ENCODE measurements around the gene PVALEF.

PVALEF gene

DNA sequence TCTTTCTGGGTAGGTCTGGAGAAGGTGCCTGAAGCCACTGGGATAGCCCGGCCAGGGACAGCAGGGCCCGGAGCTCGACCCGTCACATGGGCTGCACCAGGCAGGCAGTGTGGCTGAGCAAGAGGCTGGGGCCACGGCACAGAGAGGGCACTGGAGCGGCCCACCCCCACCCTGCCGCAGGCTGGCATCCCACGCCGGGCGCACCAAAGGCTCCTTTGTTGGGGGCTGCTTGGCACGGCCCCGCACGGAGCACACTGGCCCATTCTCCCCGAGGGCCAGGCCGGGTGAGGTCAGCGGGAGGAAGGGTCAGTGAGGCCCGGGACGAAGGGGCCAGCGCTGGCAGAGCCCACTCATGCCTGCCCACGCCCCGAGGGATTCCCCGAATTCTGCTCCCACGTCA, 36.5 kb upstream of the PVALEF start:
- DNase-seq: no peak

DNA sequence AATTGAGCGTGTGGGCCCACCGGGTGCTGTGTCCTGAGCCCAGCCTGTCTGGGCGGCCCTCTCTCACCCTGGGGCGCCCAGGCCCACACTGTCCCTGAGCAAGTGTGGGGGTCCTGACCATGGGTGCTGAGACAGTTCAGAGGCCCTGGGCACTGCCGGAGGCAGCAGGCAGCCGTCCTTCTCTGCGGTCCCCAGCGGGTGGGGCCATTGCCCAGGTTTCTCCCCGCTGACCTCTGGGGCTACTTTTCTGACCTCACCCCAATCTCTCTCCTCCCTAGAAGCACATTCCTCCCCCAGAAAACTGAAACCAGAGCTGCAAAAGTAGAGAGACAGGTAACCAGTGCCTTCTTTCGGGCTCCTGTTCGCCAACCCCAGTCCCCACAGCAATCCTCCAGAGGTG, 36.0 kb upstream of the PVALEF start:
- DNase-seq: no peak

DNA sequence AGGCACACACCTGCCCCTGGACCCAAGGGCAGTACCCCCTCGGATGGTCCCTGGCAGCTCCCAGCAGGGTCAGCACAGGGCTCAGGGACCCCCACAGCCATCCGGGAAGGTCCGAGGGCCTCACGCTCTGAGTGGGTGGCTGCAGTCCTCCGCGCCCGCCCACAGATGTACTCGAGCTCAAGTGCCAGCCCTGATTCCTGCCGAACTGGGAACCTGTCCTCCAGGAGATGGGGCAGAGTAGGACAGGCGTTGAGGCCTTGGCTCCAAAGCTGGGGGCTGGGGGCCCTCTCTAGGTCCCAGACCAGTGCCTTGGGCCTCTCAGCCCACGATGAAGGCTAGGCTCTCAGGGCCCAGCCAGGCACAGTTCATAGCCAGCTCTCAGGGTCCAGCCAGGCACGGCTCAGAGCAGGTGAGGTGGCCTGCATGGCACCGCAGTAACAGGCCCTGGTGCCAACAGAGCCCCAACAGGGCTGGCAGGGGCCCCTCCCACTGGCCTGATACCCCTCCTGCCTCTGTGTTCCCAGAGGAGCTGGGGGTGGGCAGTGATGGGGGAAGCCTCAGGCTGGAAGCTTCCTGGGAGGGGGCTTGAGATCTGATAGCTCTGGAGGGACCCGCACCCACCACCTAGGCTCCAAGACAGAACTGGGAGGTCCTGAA, 35.5 kb upstream of the PVALEF start:
- no peak for DNase-seq

DNA sequence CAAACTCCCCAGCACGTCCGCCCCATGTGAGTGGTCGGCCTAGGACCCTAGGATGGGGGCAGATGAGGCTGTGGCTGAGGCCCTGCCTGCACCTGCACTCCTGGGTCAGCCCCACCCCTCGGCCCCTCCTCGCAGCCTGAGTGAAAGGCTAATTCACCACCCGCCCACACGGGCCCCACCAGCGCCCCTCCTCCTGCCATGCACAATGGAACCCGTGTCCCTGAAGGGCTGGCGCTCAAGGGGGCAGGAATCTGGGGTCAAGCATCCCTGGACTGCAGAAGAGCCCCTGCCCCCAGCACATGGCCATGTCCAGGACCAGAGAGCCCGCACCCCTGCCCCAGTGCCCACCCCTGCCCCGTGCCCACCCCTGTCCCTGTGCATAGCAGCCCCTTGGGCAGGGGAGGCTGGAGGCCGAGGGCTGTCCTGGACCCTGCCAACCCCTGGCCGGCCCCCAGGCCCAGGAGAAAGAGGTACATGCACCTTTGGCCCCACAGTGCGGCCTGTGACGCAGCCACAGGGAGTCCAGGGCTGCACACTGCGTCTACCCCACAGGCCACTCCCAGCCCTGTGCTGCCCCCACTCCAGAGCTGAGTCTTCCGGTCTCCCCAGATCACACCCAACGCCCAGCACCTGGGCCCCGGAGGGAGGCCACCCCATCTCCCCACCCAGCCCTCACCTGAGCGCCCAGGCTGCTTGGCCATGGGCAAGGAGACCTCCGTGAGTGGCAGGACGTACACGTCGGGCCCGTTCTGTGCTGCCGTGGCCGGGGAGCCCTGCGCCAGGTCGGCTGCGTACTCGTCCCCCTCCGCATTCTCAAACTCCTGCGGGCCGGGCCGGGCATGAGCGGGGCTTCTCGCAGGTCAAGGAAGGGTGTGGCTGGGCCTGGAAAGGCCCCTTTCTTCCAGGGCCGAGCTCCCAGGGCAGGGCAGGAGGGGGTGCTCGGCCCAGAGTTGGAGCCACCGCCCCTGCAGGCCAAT, 34.6 kb upstream of the PVALEF start:
- no peak for DNase-seq

DNA sequence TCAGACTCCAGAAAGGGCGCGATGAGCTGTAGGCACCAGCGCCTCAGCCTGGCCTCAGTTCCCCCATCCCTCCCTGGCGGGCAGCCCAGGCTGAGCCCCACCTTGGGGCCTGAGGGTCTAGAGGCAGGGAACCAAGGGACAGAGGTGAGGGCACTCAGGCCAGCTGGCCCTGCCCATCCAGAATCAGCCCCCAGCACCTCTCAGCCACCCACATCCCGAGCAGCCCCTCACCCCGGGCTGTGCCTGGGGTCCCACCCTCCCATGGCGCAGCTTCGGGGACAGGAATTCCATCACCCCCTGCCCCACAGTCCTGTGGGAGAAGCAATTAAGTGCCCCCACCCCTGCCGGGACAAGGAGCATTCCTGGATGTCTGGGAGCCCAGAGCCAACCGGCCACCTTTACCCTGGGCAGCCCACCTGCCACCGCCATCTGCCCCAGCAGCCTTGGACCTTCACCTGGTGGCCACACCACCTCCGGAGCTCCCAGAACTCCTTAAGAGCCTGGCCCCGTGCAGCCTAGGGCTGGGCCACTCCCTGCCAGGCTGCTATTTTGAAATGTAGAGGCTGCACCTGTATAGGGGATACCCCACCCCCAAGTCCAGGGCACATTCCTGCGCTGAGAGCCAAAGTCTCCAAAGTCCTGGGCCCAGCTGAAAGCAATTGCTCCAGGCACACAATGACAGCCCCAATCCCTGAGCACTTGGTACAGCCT, 33.7 kb upstream of the PVALEF start:
- no peak for DNase-seq

DNA sequence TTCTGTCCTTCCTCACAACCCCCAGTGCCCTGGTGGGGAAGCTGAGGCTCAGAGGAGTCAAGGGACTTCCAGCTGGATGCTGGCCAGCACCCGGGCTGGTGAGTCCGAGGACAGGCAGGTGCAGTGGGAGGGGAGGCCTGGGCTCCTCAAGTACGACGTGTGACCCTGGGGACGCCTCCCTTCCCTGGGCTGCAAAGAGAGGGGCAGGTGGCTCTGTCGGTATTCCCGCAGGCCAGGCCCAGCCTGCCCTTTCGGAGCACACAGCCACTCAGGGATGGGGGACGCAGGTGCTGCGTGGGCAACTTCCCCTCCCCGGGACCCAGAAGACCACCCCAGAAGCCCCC, 33.1 kb upstream of the PVALEF start:
- DNase-seq: no peak

DNA sequence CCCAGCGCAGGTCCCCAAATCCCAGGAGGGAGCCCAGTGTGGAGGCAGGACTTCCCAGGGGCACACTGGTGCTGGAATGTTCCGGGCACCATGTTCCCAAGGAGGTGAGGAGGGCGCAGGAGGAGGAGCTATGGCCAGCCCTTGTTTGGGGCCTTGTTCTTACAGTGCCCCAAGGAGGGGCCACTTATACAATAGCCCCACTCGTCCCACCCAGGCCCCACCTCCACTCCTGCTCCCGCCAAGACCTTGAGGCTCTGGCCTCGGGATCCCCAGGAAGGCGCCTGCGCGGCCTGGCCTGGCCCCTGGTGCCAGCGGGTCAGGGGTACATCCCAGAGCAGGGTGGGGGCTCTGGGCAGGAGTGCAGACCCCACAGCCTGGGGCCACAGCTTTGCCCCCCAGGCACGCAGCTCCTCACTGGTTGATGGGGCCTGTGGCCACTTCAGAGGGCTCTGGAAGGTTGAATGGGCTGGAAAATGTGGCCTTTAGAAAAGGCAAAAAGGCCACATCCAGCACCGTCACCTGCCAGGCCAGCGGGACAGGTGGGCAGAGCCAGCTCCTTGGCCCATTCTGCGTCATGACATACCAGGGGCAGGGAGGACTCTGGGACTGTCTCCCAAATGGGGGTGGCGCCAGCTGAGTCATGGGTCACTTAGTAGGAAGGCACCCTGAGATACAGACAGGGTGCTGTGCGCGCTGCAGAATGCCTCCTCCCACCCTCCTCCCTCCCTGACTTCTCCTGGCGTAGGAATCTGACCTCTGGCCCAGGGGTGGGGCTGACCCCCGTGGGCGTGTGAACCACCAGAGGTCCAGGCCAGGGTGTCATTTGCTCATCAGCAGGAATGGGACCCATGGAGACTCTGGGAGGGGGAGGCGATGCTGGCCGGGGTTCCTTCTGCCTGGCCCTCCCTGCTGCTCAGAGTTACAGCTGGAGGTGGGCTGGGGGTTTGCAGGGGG, 32.3 kb upstream of the PVALEF start:
- DNase-seq: no peak

DNA sequence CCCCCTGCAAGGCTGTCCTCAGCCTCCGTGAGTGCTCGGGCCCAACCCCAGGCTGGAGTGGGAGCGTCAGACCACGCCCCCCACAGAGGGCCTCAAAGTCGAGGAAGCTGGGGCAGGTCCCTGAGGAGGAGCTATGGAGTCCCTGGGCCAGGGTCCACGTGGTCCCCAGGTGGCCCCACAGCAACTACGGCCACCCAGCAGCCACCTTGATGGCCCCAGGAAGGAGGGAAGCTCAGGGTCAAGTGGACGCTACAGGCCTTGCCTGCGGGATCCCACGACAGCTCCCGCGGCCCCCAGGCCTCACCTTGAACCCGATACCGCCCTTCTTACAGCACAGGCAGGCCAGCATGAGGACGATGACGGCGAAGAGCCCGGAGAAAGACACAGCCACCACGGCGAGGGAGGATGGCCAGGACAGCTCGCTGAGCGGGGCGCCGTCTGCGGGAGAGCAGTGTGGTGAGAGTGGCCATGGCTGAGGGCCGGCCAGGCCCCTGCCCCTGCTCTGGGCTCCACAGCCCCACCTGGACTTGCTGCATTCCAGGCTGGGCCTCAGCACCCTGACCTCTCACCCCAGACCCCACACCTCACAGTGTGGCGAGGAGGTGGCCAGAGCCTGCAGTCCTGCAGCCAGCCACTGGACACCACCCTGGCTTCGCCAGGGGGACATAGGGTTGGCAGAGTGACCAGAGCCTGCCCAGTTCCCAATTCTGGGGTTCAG, 31.1 kb upstream of the PVALEF start:
- no peak for DNase-seq

DNA sequence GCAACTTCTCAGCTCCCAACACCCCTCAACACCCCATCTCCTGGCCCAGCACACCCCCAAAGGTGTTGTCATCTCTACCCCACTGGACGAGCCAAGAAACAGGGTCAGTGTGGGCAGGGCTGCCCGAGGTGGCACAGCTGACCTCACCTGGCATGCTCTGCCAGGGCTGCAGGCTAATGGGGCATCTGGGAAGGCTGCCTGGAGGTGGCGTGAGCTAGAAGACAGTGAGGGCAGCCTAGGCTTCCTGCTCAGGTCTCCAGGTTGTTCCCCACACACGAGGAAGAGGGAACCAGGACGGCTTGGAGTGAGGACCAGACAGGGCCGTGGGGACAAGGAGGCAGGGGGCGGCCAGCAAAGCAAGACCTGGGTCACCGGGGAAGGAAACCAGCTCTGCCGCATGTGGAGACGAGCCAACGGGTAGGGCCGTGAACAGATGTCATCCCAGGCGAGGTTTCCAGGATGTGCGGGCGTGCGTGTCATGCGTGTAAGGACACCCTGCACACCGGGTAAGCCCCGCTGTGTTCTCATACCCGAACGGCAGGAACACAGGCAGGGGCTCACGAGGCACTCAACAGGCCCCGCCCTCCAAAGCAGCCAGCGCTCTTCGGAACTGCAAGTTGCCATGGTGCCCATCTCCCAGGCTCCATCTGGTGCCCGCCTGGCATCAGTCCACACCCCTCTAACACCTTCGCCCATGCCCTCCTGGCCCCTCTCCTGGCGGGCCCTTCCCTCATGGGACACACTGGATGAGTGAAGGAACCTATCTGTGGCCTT, 29.6 kb upstream of the PVALEF start:
- DNase-seq: no peak

DNA sequence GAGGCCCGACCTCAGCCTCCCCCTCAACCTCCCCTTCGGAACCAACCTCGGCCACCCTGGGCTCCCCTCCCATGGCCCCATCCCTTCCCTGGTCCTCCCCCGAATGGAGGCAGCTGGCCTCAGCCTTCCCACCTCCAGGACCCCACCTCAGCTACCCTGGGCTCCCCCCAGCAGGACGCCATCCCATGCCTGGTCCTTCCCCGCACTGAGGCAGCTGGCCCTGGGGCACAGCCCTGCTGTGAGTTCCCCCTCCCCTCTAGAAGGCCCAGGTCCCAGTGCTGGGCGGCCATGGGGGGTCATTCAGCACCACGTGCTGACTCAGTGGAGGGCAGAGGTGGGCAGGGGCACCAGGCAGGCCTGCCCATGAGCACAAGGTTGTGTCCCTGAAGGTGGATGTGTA, 28.9 kb upstream of the PVALEF start:
- DNase-seq: no peak

DNA sequence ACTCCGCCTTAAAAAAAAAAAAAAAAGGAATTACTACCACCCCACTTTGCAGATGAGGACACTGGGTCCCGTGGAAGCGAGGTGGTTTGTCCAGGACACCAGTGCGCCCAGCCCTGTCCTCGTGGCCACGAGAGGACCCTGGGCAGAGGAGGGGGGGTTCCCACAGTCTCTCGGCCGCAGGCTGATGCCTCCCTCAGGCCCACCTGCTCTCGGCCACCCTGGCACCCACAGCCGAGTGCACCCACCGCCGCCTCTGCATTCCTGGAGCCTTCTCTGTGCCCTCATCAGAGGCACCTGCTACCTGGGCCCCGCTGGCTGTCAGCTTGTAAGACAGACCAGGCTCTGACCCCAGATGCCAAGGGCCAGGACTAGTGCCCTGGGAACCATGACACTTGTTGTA, 28.1 kb upstream of the PVALEF start:
- DNase-seq: no peak

DNA sequence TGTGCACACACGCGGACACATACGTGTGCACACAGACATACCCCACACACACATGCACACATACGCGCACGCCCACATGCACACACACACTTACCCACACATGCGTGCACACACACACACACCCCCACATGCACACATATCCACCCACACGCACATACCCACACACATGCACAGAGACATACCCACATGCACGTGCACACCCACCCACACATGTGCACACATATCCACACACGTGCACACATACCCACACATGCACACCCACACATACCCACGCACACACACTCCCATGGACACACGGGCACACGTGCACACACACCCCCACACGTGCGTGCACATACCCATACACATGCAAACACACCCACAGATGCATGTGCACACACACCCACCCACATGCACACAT, 27.2 kb upstream of the PVALEF start:
- DNase-seq: no peak

DNA sequence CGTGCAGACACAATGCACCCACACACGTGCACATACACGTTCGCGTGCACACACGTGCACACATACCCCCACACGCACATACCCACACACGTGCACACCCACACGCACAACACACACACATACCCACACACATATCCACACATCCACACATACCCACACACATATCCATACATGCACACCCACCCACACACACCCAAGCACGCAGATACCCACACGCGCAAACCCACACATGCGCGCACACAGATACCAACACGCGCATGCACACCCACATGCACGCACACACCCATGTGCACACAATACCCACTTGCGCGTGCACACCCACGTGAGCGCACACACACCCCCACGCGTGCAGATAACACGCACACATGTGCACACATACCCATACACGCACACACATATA, 26.8 kb upstream of the PVALEF start:
- no peak for DNase-seq

DNA sequence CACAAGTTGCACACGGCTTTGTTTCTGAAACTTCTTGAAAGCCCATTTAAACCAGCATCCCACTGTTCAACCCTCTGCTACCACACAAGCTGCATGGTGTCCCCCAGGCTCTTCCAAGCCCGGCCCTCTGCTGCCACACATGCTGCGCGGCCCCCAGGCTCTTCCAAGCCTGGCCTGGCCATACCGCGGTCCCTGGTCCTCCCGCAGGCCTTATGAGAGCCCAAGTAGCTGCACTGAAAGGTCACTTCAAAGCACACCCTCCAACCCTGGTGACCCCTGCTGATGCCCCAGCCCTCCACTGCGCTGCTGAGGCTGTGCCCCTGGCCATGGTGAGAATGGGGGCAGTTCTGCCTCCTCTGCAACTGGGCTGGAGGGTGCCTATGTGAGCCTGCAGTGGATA, 25.9 kb upstream of the PVALEF start:
- no peak for DNase-seq

DNA sequence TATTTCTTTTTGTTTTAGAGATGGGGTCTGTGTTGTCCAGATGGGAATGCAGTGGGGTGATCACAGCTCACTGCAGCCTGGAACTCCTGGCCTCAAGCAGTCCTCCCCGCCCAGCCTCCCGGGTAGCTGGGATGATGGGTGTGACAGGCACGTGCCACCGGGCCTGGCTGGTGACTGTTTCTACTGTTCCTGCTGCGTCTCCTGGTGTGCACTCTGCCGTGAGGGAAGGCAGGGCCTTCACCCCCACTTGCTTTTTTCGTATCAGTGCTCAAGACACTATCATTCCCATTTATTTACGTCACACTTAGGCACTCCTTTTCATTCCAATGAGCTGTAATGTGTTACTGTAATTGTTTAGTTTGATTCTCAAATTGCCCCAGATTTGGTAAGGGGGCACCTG, 25.3 kb upstream of the PVALEF start:
- DNase-seq: no peak

DNA sequence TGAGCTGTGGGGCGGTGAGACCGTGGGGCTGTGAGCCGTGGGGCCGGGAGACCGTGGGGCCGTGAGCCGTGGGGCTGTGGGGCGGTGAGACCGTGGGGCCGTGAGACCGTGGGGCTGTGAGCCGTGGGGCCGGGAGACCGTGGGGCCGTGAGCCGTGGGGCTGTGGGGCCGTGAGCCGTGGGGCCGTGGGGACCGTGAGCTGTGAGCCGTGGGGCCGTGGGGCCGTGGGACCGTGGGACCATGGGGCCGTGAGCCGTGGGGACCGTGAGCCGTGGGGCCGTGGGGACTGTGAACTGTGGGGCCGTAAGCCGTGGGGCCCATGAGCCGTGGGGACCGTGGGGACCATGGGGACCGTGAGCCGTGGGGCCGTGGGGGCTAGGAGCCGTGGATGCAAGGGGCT, 24.6 kb upstream of the PVALEF start:
- DNase-seq: no peak

DNA sequence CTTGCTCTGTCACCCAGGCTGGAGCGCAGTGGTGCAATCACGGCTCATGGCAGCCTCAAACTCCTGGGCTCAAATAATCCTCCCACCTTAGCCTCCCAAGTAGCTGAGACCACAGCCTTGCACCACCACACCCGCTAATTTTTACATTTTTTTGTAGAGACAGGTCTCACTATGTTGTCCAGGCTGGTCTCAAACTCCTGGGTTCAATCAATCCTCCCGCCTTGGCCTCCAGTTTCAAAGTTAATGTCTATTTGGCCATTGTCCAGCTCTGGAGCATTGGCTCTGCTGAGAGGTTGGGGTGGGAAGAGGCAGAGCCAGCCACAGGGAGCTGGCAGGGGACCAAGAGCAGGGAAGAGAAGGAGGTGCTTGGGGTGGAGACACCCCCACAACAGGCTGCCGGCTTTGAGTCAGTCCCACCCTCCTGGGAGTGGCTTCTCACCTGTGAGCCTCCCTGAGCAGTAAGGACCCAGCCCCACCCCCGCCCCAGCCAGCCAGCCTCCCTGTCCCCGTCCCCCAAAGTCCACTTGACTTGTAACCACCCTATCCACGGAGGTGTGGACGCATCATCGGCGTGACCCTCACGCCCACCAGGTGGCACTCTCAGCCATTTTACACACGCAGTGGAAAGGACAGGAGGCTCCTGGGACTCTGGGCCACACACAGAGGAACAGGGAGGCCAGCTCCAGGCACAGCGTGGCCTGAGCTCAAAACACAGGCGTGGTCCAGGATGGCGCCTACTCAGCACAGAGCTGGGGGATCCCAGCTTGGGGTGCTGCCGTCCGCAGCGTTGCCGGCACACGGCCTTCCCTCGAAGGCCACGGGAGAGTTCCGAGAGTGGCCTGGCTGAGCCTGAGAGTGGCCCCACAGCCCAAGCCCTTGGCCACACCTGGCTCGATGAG, 22.8 kb upstream of the PVALEF start:
- DNase-seq: peak; percentile 62

DNA sequence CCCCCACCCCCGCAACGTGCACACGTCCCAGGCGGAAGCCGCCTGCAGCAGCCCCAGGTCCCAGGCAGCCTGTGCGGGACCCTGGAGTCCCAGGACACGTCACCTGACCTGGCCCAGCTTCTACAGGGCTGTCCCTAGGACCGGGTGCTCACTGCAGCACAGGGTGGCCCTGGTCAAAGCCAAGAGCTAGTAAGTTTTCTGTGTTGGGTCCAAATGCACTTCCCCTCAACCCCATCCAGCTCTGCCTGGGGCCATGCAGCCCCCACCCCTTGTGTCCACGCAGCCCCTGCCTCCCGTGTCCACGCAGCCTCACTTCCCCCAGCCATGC, 22.1 kb upstream of the PVALEF start:
- no peak for DNase-seq

DNA sequence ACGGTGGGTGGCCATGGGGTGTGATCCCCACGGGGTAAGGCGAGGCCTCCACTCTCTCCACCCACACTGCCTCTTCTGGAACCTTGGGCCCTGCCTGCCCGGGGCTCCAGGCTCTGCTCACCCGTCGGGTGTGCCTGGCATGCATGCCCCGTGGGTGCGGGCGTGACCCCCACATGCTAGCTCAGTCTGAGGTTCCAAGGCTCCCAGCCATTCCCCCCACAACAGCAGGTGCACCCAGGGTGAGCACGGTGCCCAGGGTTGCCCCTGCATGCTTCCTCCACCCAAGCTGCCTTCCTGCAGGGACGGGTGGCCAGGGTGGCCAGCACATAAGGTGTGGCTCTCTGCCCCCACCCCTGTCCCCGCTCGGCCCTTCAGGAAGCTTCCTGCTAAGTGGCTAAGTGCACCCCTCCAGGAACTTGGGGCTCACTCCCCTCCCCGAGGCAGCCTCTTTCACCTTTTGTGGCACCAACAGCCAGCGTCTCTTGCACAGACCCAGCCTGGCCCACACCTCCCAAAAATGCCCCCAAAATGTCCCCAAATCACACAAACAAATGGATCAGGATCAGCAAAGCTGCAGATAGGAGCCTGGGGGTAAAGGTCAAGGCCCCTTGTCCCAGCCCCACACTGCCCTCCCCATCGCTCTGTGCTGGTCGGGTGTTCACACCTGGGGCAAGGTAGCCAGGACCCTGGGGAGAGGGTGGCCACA, 21.4 kb upstream of the PVALEF start:
- no peak for DNase-seq
